LoVo (cell line): ENCODE measurements around the gene TMEM198.

Experiments used
- DNase-seq: peaks from one replicate; pipeline ENCODE4 v3.0.0-alpha.2; 2016; ENCODE audit warnings: low spot score

The TMEM198 gene

DNA sequence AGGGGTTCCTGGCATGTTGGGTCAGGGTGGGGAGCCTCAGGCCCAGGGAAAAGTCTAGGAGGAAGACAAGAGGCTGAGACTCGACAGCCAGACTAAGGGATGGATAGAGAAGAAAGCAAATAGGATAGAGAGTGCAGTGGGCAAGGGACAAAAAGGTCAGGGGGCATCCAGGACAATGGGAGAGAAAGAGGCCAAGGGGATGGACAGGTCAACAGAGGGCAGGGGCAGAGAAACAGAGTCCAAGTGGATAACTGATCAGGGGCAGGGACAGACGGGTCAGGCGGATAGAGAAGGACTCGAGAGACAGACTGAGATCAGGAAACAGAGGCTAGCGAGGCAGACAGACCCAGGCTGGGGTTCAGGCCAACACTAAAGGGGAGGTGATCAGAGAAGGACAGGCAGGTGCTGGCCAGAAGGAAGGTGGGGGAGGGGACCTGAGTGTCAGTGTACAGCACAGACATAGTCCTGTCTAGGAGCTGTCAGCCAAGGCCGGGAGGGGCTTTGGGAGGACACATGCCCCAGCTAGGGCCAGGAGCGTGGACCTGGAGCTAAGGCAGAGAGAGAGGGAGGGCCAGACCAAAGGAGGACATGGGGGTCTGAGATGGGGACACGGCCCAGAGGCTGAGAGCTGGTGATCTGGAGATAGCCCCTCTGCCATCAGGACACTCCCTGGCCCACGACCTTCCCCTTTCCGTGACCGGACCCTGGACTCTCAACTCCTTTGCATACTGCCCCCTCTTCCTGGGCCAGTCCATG lies 17.3 kb upstream of the TMEM198 start:
- no peak for DNase-seq

DNA sequence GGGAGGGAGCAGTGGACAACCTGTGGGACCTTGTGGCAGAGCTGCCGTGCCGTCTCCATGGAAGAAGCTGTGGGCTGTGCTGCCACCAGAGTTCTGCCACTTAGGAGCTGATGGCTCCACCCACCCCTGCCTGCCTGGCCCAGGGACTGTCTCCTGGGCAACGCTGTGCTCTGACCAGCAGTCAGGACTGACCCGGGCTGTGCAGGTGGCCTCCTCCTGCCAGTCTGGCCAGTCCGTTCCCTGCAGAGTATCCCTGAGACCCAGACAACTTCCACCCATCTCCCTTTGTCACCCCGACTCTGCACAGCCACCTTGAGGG lies 16.8 kb upstream of the TMEM198 start:
- no peak for DNase-seq

DNA sequence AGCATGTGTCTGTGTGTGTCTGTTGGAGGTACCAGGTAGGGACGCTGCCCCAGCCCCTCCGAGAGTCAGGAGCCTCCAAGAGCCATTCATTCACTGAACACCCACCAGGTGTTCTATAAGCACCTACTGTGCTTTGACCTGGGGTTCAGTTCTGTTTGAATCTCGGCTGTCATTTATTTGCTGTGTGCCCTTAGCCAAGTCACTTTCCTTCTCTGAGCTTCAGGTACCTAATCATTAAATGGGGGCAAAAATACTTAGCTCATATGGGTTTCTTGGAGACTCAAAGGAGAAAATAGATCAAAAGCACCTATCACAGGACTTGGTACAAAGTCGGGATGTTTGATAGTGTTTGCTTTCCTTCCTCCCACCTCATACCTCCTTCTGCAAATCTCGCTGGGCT lies 16.4 kb upstream of the TMEM198 start:
- DNase-seq = no peak

DNA sequence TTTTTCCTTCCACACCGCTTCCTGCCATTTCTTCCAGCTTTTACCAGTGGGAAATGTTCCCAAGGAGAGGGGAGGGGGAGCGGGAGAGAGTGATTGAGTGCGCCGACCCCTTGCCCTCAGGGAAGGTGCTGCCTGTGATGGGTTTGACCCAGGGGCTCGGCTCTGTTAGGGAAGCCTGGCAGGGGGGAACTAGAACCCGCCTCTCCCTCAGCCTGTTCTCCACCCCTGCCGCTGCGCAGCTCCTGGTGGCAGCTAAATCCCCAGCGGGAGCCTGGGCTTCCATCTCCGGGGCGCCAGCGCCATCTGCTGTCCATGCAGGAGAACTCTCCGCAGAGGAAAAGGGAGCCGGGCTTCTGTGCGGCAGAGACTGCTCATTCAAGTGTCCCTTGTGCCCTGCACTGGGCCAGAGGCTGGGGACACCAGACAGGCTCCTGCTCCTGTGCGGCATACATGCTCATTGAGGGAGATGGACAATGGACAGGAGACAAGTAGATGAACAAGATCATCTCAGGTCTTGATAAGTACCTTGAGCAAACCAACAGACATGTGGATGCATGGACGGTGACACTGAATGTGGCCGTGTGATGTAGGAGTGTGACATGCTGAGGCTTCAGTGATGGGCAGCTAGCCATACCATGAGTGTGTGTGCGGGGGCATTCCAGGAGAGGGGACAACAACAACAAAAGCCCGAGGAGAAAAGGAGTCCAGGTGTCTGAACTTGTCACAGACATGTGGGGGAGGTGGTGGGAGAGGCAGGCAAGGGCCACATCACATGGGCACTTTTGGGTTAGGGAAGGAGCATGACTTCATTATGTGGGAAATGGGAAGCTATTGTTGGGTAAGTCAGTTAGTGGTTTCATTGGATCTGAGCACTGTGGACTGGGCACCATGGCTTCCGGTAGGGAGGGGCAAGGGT lies 13.5 kb upstream of the TMEM198 start:
- peak; percentile 89 for DNase-seq

DNA sequence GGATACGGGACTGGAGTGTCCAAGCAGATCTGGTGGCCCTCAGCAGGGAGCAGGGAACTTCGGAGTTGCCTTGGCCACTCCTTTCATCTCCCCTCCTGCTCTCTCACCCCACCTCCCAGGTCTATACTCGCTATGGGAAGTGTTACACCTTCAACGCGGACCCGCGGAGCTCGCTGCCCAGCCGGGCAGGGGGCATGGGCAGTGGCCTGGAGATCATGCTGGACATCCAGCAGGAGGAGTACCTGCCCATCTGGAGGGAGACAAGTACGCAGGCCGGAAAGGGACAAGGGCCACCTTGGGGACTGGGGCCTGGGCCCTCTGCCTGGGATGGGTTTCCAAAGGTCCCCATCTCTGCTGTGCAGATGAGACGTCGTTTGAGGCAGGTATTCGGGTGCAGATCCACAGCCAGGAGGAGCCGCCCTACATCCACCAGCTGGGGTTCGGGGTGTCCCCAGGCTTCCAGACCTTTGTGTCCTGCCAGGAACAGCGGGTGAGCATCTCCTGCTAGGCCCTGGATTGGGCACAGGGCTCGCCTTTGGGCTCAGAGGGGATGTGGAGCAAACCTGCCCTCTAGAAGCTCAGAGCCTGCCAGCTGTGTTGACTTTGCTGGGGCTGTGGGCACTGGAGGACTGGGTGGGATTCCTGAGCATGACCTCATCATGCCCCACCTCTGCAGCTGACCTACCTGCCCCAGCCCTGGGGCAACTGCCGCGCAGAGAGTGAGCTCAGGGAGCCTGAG lies 12.0 kb upstream of the TMEM198 start:
- no peak for DNase-seq

DNA sequence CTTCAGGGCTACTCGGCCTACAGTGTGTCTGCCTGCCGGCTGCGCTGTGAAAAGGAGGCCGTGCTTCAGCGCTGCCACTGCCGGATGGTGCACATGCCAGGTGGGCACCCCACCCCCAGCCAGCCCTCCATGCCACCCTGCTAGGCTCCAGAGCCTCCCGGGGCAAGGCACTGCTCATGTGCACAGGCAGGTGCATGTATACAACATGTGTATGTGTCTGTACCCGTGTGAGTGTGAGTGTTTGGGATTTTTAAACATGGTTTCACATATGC lies 11.5 kb upstream of the TMEM198 start:
- DNase-seq = no peak

DNA sequence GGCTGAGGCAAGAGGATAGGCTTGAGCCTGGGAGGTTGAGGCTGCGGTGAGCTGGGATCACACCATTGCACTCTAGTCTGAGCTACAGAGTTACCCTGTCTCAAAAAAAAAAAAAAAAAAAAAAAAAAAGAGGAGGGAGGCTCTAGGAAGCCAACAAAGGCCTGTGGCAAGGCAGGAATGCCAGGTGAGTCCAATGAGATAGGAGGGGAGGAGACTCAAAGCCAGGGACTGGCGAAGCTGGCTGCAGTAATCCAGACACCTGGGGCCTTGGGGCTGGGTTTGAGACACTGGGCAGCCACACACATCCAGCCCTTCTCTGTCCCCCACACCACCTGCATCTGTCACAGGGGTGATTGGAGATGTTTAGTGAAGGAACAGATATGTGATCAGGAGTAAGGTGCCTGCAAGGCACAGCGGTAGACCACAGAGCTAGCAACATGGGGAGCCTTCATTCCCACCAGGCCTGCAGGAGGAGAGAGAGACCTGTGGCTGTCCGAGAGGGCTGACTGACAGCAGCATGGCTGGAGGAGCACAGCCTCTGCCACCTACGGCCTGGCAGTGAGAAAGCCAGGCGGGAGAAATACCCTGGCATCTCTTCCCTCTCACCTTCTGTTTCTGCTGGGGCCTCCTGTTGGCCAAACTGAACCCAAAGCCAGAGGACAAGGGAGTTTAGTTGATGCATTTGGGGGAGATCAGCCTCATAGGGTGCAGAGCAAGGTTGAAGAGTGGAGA lies 9.7 kb upstream of the TMEM198 start:
- DNase-seq = no peak

DNA sequence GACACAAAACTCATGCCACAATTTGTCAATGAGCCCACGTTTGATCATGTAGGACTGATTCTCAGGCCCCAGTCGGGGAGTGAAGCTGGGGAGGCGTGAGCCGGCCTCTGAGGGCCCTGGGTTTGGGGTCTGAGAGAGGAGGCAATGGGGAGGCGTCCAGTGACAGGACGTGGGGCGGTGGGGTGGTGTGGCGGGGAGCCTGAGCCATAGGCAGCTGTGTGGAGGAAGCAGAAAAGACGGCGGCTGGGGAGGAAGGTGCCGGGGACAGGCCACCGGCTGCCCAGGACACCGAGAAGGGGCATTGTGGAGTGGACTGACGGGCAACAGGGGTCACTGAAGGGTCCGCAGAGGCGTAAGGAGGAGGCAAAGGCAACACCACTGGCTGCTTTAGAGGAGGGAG lies 7.4 kb upstream of the TMEM198 start:
- DNase-seq = no peak

DNA sequence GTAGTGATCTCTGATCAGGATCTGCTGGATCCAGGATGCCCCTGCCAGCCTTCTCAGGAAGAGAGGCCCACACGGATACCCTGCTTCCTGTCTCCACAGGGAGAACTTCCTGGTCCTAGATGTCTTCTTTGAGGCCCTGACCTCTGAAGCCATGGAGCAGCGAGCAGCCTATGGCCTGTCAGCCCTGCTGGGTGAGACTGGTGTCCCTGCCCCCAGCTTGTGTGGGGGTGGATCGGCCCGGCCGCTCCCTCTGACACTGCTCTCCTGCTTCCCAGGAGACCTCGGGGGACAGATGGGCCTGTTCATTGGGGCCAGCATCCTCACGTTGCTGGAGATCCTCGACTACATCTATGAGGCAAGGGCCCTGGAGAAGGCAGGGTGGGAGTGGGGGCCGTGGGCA lies 6.9 kb upstream of the TMEM198 start:
- no peak for DNase-seq

DNA sequence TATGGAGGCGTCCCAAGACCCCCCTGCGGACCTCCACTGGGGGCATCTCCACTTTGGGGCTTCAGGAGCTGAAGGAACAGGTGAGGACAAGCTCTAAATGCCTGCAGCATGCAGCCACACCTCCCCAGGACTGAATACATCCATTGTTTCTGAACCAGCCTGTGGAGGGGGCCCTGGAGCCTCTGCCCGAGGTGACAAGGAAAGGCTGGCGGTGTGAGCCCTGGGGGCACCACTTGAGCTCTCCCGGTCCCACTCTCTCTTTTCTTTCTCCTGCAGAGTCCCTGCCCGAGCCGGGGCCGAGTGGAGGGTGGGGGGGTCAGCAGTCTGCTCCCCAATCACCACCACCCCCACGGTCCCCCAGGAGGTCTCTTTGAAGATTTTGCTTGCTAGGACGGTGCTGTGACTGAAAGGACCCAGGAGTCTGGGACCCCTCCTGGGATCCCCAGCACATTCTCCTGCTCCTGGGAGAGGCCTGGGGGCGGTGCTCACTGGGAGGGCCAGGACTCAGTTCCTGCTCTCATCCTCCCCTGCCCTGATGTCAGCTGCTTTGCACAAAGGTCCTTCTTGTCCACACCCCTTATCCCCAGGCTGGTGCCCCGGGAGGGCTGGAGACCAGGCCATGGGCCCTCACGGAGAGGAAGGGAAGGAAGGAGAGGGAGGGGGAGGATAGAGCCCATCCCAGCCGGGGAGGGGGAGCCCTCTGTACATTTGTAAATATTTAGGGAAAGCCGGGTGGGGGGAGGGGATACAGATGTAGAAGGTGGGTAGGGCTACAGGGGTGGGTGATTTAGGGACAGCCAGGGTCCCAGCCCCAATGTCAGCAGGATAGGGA lies 6.0 kb upstream of the TMEM198 start:
- DNase-seq = no peak

DNA sequence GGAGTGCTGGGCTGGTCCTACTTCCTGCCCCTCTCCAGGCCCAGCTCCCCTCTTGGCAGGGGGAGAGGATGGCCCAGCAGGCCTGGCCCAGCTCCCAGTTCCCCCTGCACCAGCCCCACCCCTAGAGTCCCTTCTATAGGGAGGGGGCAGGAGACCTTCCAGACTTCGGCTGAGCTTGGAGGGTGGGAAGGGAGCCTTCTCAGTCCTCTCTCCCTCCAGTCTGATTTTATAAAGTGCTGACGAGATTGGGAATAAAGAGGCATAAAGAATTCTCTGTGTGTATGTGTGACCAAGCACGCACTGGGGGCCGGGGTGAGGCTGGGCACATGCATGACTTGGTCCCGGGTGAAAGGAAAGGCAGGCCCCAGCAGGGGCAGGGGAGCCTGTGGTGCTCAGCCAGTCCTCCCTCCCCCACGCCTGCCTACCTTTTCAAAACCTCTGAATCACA lies 5.3 kb upstream of the TMEM198 start:
- no peak for DNase-seq

DNA sequence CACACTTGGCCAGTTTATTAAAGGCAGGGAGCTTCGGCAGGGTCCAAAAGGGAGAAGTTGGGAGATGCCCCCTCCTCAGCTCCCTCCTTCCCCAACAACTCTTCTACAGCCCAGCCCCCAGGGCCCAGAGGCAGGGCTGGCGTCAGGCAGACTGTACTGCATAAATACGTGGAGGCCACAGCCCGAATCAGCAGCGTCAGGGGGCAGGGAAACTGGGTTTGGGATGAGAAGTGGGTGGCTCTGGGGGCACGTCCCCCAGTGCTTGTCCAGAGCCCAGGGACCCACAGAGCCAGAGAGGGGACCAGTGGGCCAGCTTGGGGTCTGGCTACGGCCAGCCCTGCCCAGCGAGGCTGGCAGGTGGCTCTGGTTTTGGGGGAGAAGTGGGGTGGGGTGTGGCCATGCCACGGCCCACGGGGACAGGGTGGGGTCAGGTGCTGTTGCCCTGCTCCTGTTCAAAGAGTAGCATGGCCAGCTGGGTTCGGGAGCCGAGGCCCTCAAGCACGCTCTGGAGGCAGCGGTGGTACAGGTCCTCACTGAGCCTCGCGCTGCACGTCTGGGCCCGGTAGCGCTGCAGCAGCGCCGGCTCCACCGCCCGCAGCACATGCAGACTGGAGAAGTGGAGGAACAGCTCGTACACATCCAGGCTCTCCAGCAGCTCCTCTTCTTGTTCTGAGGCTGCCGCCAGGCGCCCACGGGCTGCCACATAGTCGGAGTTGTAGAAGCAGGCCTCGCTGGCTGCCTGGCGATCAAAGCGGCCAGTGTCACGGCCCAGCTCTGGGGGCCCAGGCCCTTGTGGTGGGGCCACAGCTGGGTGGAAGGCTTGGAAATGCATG lies 4.7 kb upstream of the TMEM198 start:
- DNase-seq = no peak

DNA sequence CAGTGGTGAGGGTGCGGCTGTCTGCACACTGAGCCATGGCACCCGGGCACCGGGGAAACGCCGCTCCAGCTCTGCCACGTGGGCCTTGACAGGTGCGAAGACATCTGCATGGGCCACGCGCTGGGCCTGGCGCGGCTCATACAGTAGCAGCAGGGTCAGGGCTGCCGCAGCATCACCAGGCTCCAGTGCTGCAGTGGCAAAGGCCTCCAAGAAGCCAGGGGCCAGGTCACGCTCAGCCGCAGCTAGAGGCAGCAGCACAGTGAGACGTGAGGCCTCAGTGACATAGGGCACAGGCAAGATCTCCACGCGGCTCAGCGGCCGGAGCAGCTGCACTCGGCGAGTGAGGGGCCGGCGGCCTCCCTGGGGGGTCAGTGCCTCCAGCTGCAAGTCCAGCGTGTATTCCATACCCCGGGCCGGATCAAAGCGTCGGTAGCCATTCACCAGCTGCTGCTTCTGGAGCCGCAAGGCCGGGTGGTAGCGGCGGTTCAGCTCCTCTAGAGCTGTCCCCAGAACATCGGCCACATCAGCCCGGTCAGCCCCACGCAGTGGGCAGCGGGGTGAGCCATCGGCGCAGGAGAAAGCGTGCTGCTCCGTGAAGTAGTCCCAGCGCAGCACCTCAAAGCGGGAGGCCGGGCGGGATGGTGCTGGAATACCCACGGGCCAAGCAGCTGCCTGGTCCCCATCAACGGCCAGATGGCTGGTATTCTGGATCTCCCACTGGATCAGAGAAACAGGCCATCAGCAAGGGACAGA lies 3.7 kb upstream of the TMEM198 start:
- no peak for DNase-seq

DNA sequence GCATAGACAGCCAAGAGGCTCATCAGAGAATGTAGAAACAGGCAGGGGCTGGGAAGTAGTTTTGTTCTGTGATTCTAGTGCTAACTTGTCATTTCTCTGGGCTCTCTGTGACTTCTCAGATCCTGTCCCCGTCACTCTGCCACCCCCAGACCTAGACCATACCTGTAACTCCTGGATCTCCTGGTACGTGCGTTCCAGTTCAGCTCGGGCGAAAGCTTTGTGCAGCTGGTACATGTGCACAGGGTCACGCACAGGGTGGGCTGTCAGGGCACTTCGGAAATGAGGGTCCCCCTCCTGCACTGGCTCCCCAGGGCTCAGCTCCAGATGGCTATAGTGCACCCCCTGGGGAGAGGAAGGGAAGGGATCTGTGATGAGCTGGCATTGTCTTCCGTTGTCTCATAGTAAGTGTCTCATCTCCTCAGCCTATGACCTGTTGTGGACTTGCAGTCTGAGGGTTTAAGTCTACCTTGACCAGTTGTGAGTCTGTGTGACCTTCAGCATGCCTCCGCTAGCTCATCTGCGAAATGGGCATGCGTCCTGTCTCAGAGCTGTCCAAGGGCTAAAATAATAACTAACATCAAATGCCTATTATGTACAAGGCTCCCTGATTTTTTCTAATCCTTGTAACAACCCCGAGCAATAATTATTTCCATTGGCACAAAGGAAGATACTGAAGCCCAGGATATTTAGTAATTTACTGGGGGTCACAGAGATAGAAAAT lies 2.9 kb upstream of the TMEM198 start:
- no peak for DNase-seq

DNA sequence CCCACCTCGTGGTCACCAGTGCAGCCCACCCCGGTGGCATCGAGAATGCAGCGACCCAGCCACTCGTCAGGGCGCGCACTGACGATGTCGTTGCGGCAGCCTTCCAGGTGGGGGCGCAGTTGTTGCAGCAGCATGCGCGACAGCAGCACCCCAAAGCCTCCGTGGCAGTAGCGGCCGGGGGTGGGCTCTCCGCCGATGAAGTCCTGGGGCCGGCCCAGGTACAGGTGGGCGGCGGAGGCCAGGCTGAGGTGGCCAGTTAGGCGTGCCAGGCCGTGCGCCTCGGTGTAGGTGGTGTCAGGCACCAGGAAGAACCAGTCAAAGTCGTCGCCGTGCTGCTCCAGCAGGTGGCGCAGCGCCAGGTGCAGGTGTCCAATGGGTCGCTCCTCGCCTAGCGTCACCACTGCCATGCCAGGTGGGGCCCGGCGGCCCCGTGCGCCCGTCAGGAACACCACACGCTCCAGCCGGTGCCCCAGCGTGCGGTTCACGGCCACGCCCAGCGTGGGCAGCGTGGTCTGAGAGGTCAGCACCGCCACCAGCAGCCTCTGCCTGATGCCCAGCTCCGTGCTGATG lies 2.1 kb upstream of the TMEM198 start:
- peak; percentile 93 for DNase-seq

DNA sequence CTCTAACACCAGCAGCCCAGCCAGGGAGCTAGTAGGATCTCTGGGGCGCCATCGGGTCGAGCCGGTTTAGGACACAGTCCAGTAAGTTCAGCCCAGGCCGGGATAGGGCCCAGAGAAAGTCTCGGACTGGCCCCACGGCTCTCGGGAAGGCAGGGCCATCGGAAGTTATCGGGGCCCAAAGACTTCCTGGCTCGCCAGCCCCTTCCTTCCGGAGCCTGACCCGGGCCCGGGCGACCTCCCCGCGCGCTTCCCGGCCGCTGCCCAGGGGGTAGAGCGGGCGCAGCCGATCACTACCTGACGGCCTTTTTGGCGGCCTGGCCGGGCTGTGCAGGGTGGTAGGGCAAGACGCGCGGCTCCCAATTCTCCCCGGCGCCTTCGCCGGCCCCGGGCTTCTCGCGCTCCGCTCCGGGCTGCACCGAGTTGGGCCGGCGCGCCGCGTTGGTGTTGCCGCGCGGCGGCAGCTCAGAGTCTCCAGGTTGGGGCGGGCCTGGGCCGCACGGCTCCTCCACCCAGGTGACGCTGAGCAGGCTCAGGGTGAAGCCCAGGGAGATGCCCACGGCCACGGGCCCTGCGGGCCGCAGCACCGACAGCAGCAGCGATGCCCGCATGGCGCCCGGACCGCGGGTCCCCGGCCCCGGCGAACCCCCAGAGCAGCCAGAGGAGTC lies 765 bp upstream of the TMEM198 start:
- peak; percentile 14 for DNase-seq

DNA sequence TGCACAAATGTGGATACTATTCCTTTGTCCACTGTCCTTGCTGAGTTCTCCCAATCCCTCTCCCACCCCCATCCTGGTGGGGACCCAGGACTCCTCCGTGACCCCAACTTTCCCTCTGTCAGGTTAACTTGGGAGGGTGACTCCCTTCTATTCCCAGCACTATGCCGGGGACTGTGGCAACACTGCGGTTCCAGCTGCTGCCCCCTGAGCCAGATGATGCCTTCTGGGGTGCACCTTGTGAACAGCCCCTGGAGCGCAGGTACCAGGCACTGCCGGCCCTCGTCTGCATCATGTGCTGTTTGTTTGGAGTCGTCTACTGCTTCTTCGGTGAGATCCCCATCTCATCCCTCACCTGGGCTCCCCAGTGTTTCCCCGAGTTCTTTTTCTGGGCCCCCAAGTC lies 739 bp downstream of the TMEM198 start:
- DNase-seq = no peak

DNA sequence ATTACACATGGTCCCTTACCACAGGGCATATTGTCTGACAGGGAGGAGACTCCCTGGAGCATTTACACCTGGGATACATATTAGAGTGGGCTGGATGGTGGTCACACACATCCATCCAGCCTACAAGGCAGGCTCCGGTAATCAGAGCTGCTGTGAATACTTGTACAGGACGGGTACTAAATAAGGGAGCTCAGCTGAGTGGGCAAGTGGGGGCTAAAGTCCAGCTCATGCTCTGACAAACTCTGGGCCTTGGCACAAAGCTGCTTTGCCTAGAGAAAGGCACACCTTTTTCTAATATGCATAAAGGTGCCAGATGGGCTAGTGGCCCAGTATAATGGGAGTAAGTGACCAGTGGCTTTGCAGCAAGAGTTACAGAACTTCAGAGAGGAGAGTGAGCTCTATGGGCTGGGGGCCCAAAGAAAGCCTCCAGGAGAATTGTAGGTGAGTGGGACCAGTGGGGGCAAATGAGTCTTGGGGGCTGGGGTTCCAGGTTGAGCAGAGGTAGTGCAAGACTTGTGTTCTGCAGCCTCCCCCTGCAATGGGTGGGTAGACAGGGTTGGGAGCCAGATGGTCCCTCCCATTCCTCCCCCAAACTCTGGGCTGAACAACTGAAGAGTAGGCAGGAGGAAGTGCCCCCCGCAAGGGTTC lies 1.6 kb downstream of the TMEM198 start:
- DNase-seq = no peak
